ENCODE data around the gene SMARCA4. TPM values are rescaled to one million over a fixed set of nuclear protein-coding genes. Genes with fewer than 3 reads are reported as not detected.
"Not testable (repeated sequence)": the region's sequence is repeated elsewhere in the genome, so short reads cannot be mapped to it uniquely, and the experiment has no call there.

Gene SMARCA4
- total RNA-seq, 1 donor from 2014 or later, result 177 TPM

DNA sequence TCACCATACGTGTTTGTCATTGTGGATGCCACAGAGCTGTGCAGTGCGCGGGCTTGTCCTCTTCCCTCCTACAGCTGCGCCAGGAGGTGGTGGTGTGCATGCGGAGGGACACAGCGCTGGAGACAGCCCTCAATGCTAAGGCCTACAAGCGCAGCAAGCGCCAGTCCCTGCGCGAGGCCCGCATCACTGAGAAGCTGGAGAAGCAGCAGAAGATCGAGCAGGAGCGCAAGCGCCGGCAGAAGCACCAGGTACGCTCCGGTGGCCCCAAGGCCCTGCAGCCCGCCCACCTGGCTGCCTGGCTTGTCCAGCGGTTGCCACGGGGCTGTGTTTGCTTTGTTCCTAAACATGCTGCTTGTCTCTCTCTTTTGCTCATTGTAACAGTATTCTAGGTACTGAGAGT is 30.2 kb downstream of the SMARCA4 start:
- no peak for DNase-seq (ENCODE audit: low spot score)
- Mint-ChIP-seq H3K9me3 (no peaks in the 10 kb centered on the region), H3K4me3 (no peak overlapping the region), H3K27ac (no peak overlapping the region), H3K36me3 (ENCODE audit: low read depth) (peaks cover 30% of the 10 kb centered on the region), H3K27me3 (ENCODE audit: insufficient read depth) (no peaks in the 10 kb centered on the region), H3K4me1 (ENCODE audit: low read depth) (peaks cover 7% of the 10 kb centered on the region)
- intact Hi-C loops (cut with micrococcal nuclease), result no loop called here

DNA sequence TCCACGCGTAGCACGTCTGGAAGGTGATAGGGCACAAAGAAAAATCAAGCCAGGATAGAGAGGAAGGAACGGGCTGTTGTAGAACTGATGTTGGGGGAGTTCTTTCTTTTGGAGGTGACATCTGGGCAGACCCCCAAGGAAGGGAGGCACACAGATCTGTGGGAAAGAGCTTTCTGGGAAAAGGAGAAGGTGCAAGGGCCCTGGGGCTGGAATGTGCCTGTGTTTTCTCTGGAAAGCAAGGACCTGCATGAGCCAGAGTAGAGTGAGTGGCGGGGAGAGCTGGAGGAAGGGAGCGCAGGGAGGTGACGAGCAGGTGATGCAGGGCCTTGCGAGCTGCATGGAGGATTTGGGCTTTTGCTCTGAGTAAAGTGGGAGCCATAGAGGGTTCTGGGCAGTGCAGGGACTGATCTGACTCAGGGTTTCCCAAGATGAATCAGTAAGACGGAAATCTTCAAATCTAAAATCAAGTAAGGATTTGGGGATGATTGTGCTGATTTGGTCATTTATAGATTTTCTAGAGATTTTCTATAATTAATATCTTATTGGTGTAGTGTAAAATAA is 30.8 kb downstream of the SMARCA4 start:
- H3K4me3 Mint-ChIP-seq, result no peak overlapping the region
- peaks cover 7% of the 10 kb centered on the region for H3K4me1 Mint-ChIP-seq (ENCODE audit: low read depth)
- no peaks in the 10 kb centered on the region for H3K27me3 Mint-ChIP-seq (ENCODE audit: insufficient read depth)
- H3K36me3 Mint-ChIP-seq (ENCODE audit: low read depth), result peaks cover 33% of the 10 kb centered on the region
- peak overlapping the region; percentile 0 for H3K27ac Mint-ChIP-seq
- intact Hi-C loops (cut with micrococcal nuclease), result no loop called here
- no peaks in the 10 kb centered on the region for H3K9me3 Mint-ChIP-seq
- no peak for DNase-seq (ENCODE audit: low spot score)

DNA sequence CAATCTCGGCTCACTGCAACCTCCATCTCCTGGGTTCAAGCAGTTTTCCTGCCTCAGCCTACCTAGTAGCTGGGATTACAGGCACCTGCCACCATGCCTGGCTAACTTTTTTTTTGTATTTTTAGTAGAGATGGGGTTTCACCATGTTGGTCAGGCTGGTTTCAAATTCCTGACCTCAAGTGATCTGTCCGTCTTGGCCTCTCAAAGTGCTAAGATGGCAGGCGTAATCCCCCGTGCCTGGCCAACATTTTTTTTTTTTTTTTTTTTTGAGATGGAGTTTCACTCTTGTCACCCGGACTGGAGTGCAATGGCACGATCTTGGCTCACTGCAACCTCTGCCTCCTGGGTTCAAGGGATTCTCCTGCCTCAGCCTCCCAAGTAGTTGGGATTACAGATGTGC is 31.3 kb downstream of the SMARCA4 start:
- intact Hi-C loops (cut with micrococcal nuclease); H3K27ac Mint-ChIP-seq; H3K27me3 Mint-ChIP-seq (ENCODE audit: insufficient read depth); H3K4me1 Mint-ChIP-seq (ENCODE audit: low read depth); DNase-seq (ENCODE audit: low spot score); H3K9me3 Mint-ChIP-seq; H3K4me3 Mint-ChIP-seq: not testable (repeated sequence)
- peaks cover 32% of the 10 kb centered on the region for H3K36me3 Mint-ChIP-seq (ENCODE audit: low read depth)

DNA sequence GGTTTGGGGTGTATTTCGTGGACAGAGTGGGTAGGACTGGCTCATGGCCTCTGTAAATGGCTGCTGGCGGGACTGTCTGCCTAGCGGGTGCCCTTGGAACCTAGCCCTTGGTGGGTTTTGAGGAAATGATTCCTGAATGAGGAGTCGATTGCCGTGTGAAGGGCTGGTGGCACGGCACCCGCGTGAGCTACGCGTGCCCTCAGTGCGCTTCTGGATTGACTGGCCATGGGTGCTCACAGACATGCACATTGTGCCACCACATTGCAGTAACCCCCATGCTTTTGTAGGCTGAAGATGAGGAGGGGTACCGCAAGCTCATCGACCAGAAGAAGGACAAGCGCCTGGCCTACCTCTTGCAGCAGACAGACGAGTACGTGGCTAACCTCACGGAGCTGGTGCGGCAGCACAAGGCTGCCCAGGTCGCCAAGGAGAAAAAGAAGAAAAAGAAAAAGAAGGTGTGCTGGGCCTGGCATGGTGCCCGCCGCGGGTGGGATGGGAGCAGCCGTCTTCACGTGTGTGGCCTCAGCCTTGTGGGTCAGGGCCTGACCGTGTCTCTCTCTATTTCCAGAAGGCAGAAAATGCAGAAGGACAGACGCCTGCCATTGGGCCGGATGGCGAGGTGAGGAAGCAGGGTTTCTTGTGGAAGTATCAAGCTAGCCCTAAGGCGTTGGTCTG is 35.2 kb downstream of the SMARCA4 start:
- H3K4me1 Mint-ChIP-seq (ENCODE audit: low read depth), result peaks cover 7% of the 10 kb centered on the region

DNA sequence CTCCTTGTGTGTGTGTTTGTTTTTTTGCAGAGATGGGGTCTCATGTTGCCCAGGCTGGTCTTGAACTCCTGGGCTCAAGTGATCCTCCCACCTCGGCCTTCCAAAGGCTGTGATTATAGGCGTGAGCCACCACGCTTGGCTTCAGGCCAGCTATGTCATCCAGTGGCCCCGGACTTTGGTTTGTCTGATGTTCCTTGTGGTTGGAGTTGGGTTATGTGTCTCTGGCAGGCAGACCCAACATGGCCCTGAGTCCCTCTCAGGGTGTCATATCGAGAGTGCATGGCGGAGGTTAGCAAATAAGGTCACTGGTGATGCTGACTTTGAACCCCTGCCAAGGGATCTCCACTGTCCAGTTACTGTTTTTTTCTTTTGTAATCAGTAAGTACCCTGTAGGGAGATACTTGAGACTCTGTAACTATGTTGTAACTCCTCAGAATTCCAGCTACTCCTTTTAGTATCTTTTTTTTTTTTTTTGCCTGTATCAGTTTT is 37.3 kb downstream of the SMARCA4 start:
- H3K27me3 Mint-ChIP-seq (ENCODE audit: insufficient read depth), result no peaks in the 10 kb centered on the region
- H3K4me1 Mint-ChIP-seq (ENCODE audit: low read depth), result no peaks in the 10 kb centered on the region
- no peak overlapping the region for H3K27ac Mint-ChIP-seq
- H3K9me3 Mint-ChIP-seq, result no peaks in the 10 kb centered on the region
- no peak for DNase-seq (ENCODE audit: low spot score)
- H3K4me3 Mint-ChIP-seq, result no peak overlapping the region
- peaks cover 33% of the 10 kb centered on the region for H3K36me3 Mint-ChIP-seq (ENCODE audit: low read depth)
- intact Hi-C loops (cut with micrococcal nuclease), result no loop called here

More for the DNA sequence above, 35.2 kb downstream of the SMARCA4 start:
- H3K9me3 Mint-ChIP-seq, result no peaks in the 10 kb centered on the region
- intact Hi-C loops (cut with micrococcal nuclease), result no loop called here
- H3K27me3 Mint-ChIP-seq (ENCODE audit: insufficient read depth), result no peaks in the 10 kb centered on the region
- H3K27ac Mint-ChIP-seq, result no peak overlapping the region
- no peak overlapping the region for H3K4me3 Mint-ChIP-seq
- H3K36me3 Mint-ChIP-seq (ENCODE audit: low read depth), result peaks cover 32% of the 10 kb centered on the region
- DNase-seq (ENCODE audit: low spot score), result no peak

DNA sequence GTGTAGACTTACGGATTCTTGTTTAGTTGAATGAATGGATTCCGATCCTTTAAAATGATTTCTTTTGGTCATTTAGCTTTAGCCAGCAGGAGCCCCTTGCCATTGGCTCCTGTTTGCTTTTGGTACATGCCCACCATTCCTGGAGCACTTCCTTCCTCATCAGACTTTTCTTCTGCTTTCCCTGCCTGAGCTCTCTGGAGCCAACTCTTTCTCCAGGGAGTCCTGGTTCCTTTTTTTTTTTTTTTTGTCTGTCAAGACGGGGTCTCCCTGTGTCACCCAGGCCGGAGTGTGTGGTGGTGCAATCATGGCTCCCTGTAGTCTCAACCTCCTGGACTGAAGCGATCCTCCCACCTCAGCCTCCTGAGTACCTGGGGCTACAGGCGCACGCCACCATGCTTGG is 37.8 kb downstream of the SMARCA4 start:
- no peak overlapping the region for H3K27ac Mint-ChIP-seq
- intact Hi-C loops (cut with micrococcal nuclease), result no loop called here
- no peak for DNase-seq (ENCODE audit: low spot score)

DNA sequence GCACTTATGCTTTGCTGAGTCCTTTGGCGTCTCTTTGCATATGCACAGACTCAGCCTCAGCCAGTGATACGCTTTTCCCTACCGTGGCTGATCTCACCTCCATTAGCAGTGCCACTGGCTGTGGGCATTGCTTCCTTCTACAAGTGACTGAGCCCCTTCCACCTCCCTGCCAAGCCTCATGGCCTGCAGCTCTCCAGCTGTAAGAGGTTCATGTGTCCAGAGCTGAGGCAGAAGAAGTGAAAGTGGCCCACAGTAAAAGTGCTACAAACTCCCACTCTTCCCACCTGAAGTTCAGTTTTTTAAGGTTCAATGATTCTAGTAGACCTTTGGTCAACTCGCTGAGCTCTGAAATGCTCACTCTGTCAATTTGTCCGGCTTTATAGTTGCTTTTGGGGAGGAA is 44.7 kb downstream of the SMARCA4 start:
- Mint-ChIP-seq H3K27ac (no peak overlapping the region), H3K27me3 (ENCODE audit: insufficient read depth) (no peaks in the 10 kb centered on the region), H3K4me1 (ENCODE audit: low read depth) (no peaks in the 10 kb centered on the region)

More for the DNA sequence above, 37.8 kb downstream of the SMARCA4 start:
- H3K4me1 Mint-ChIP-seq (ENCODE audit: low read depth), result no peaks in the 10 kb centered on the region
- no peaks in the 10 kb centered on the region for H3K9me3 Mint-ChIP-seq
- no peaks in the 10 kb centered on the region for H3K27me3 Mint-ChIP-seq (ENCODE audit: insufficient read depth)
- H3K36me3 Mint-ChIP-seq (ENCODE audit: low read depth), result peaks cover 36% of the 10 kb centered on the region
- no peak overlapping the region for H3K4me3 Mint-ChIP-seq

DNA sequence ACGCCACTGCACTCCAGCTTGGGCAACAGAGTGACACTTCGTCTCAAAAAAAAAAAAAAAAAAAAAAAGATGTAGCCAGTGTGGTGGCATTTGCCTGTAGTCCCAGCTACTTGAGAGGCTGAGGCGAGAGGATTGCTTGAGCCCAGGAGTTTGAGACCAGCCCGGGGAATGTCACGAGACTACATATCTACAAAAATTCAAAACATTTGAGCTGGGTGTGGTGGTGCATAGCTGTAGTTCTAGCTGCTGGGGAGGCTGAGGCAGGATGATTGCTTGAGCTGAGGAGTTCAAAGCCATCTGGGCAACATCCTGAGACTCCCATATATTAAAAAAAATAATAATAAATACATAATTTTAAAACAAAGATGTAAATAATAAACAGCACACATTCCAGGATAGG is 46.6 kb downstream of the SMARCA4 start:
- Mint-ChIP-seq H3K9me3 (no peaks in the 10 kb centered on the region), H3K27me3 (ENCODE audit: insufficient read depth) (no peaks in the 10 kb centered on the region), H3K4me1 (ENCODE audit: low read depth) (no peaks in the 10 kb centered on the region), H3K27ac (no peak overlapping the region), H3K4me3 (no peak overlapping the region), H3K36me3 (ENCODE audit: low read depth) (peaks cover 50% of the 10 kb centered on the region)
- intact Hi-C loops (cut with micrococcal nuclease), result no loop called here
- DNase-seq (ENCODE audit: low spot score), result no peak

More for the DNA sequence above, 44.7 kb downstream of the SMARCA4 start:
- no peaks in the 10 kb centered on the region for H3K9me3 Mint-ChIP-seq
- H3K4me3 Mint-ChIP-seq, result no peak overlapping the region
- H3K36me3 Mint-ChIP-seq (ENCODE audit: low read depth), result peaks cover 41% of the 10 kb centered on the region
- no peak for DNase-seq (ENCODE audit: low spot score)
- intact Hi-C loops (cut with micrococcal nuclease), result no loop called here

DNA sequence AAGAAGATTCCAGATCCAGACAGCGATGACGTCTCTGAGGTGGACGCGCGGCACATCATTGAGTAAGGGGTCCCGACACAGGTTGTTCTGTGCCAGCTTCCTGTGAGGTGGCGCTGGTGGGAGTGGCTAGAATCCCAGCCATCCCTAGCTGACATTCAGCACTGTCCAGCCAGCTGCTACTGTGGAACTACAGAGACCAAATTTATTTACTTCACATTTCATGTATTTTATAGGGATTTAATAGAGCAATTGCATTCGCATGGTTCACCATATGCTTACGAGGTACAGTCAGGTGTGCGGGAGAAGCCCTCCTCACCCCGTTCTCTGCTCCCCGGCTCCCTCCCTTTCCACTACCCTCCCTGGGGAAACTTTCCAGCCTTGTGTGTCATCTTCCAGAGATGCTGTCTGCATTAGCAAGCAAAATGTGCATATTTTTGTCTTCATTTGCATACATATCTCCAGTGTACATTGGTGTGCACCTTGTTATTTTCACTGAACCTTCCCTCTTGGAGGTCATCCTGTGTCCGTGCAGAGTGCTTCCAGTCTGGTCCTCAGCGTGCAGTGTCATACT is 47.2 kb downstream of the SMARCA4 start:
- Mint-ChIP-seq H3K4me3 (no peak overlapping the region), H3K36me3 (ENCODE audit: low read depth) (peaks cover 54% of the 10 kb centered on the region), H3K27me3 (ENCODE audit: insufficient read depth) (no peaks in the 10 kb centered on the region), H3K27ac (no peak overlapping the region), H3K4me1 (ENCODE audit: low read depth) (no peaks in the 10 kb centered on the region), H3K9me3 (no peaks in the 10 kb centered on the region)
- intact Hi-C loops (cut with micrococcal nuclease), result no loop called here
- no peak for DNase-seq (ENCODE audit: low spot score)

DNA sequence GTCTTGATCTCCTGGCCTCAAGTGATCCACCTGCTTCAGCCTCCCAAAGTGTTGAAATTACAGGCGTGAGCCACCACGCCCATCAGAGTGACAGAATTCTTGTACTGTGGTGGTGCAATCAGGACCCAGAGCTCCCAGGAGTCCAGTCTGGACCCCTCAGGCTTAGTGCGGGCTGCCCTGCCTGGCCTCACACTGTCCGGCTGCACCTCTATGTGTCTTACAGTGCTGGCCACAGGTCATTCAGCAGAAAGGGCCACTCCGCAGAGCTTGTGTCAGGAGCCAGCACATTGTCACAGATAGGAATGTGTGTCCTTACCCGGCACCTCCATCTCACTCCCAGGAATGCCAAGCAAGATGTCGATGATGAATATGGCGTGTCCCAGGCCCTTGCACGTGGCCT is 49.2 kb downstream of the SMARCA4 start:
- Mint-ChIP-seq H3K9me3 (no peaks in the 10 kb centered on the region), H3K4me3 (no peak overlapping the region), H3K4me1 (ENCODE audit: low read depth) (no peaks in the 10 kb centered on the region), H3K27me3 (ENCODE audit: insufficient read depth) (no peaks in the 10 kb centered on the region), H3K27ac (no peak overlapping the region), H3K36me3 (ENCODE audit: low read depth) (peaks cover 57% of the 10 kb centered on the region)
- intact Hi-C loops (cut with micrococcal nuclease), result no loop called here
- no peak for DNase-seq (ENCODE audit: low spot score)

DNA sequence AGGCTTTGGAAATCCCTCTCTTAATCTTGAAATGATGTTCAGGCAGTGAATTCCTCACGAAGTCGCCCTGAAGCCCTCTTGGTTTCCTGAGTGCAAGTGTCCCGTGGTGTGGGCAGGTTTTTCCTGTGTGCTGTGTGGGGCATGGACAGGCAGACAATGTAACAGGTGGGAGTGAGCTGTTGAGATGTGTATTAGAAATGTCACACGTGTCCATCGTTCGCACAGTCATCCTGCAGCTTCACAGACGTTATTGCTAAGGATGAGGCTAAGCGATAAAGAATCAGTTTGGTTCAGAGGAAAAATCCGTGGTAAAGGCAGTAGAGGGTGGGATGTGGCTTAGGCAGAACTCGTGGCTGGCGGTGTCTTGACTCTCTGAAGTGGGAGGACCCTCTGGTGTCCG is 51.7 kb downstream of the SMARCA4 start:
- no peaks in the 10 kb centered on the region for H3K27me3 Mint-ChIP-seq (ENCODE audit: insufficient read depth)
- intact Hi-C loops (cut with micrococcal nuclease), result no loop called here
- DNase-seq (ENCODE audit: low spot score), result no peak
- H3K36me3 Mint-ChIP-seq (ENCODE audit: low read depth), result peaks cover 56% of the 10 kb centered on the region
- H3K4me1 Mint-ChIP-seq (ENCODE audit: low read depth), result no peaks in the 10 kb centered on the region
- H3K27ac Mint-ChIP-seq, result no peak overlapping the region
- H3K9me3 Mint-ChIP-seq, result no peaks in the 10 kb centered on the region
- no peak overlapping the region for H3K4me3 Mint-ChIP-seq

DNA sequence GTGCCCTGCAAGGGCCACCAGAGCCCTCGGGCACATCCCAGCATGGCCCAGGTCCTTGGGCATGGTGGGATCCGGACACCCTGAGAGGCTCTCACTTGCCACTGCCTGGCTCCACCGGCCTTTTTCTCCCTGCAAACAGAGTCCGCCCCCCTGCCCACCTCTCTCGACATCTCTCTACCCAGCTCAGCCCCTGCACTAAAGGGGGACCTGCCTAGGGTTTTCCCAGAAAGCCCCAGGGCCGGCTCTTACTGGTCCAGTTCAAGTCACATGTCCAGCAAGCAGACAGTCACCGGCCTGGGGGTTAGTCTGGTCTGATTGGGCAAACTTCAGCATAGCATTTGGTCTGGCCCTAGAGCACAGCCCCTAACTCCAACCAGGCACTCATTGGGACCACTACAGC is 52.9 kb downstream of the SMARCA4 start:
- intact Hi-C loops (cut with micrococcal nuclease), result no loop called here
- no peak overlapping the region for H3K4me3 Mint-ChIP-seq
- H3K27ac Mint-ChIP-seq, result no peak overlapping the region
- H3K9me3 Mint-ChIP-seq, result no peaks in the 10 kb centered on the region
- no peaks in the 10 kb centered on the region for H3K4me1 Mint-ChIP-seq (ENCODE audit: low read depth)
- H3K36me3 Mint-ChIP-seq (ENCODE audit: low read depth), result peaks cover 51% of the 10 kb centered on the region
- DNase-seq (ENCODE audit: low spot score), result no peak
- no peaks in the 10 kb centered on the region for H3K27me3 Mint-ChIP-seq (ENCODE audit: insufficient read depth)

DNA sequence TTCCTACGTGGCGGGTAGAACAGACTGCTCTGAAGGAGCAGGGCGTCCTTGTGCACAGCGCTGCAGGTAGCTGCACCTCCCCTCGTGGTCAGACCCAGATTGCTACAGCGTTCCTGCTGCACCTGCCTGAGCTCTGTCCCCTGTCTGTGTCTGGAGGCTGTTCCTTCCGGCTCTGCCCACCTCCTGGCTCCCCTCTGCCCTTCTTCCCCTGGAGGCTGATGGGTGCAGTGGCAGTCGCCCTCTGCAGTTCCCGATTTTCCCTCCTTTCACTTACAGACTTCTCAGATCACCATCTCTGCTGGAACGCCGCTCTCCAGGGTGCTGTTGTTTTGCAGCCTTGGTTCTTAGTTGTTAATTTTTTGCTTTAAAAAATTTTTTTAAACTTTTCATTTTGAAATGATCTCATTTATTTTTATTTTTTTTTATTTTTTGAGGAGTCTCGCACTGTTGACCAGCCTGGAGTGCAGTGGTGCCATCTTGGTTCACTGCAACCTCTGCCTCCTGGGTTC is 53.6 kb downstream of the SMARCA4 start:
- no peaks in the 10 kb centered on the region for H3K4me1 Mint-ChIP-seq (ENCODE audit: low read depth)
- H3K4me3 Mint-ChIP-seq, result no peak overlapping the region
- H3K27me3 Mint-ChIP-seq (ENCODE audit: insufficient read depth), result no peaks in the 10 kb centered on the region
- H3K36me3 Mint-ChIP-seq (ENCODE audit: low read depth), result peaks cover 54% of the 10 kb centered on the region
- DNase-seq (ENCODE audit: low spot score), result no peak
- no peaks in the 10 kb centered on the region for H3K9me3 Mint-ChIP-seq
- no peak overlapping the region for H3K27ac Mint-ChIP-seq
- intact Hi-C loops (cut with micrococcal nuclease), result no loop called here
